Inflammatory macrophage (primary cell): Measurements from ENCODE around the gene ARHGAP15.

Experiments used
- DNase-seq, 2 donors: peaks; one replicate each; pipeline ENCODE4 v3.0.0-alpha.2; 2020 to 2022

Gene ARHGAP15

GRCh38 chr2:143401861-143402260 is 272.6 kb downstream of the ARHGAP15 start:
- DNase-seq, result no peak

GRCh38 chr2:143402451-143402850 is 273.2 kb downstream of the ARHGAP15 start:
- DNase-seq, result peak; percentile 5 to 34

GRCh38 chr2:143410082-143410897 is 281.1 kb downstream of the ARHGAP15 start:
- peak; percentile 9 to 21 for DNase-seq

GRCh38 chr2:143415571-143415970 is 286.4 kb downstream of the ARHGAP15 start:
- no peak for DNase-seq

- DNase-seq, result no peak
Measured at GRCh38 chr2:143417428-143417827, 288.2 kb downstream of the ARHGAP15 start.

- no peak for DNase-seq
Measured at GRCh38 chr2:143420313-143420712, 291.1 kb downstream of the ARHGAP15 start.

GRCh38 chr2:143422681-143423080 is 293.5 kb downstream of the ARHGAP15 start:
- peak; percentile 23 to 41 for DNase-seq

GRCh38 chr2:143425896-143426295 is 296.7 kb downstream of the ARHGAP15 start:
- no peak for DNase-seq

- no peak for DNase-seq
Measured at GRCh38 chr2:143426296-143426695, 297.1 kb downstream of the ARHGAP15 start.

- DNase-seq, result no peak
Measured at GRCh38 chr2:143428700-143429099, 299.5 kb downstream of the ARHGAP15 start.

- DNase-seq, result peak in 1 of 2 donors; percentile 1
Measured at GRCh38 chr2:143429932-143430679, 300.9 kb downstream of the ARHGAP15 start.

- DNase-seq, result peak in 1 of 2 donors; percentile 1
Measured at GRCh38 chr2:143431316-143431715, 302.1 kb downstream of the ARHGAP15 start.

- peak in 1 of 2 donors; percentile 1 for DNase-seq
Measured at GRCh38 chr2:143433251-143433650, 304.0 kb downstream of the ARHGAP15 start.

GRCh38 chr2:143433840-143434239 is 304.6 kb downstream of the ARHGAP15 start:
- DNase-seq, result no peak

GRCh38 chr2:143434445-143434844 is 305.2 kb downstream of the ARHGAP15 start:
- DNase-seq, result no peak

GRCh38 chr2:143435131-143435530 is 305.9 kb downstream of the ARHGAP15 start:
- no peak for DNase-seq

GRCh38 chr2:143436951-143437350 is 307.7 kb downstream of the ARHGAP15 start:
- DNase-seq, result no peak

- DNase-seq, result no peak
Measured at GRCh38 chr2:143440411-143441012, 311.3 kb downstream of the ARHGAP15 start.

- no peak for DNase-seq
Measured at GRCh38 chr2:143442193-143442592, 313.0 kb downstream of the ARHGAP15 start.

GRCh38 chr2:143451642-143452281 is 322.5 kb downstream of the ARHGAP15 start:
- DNase-seq, result peak; percentile 76 to 77

GRCh38 chr2:143452817-143453451 is 323.7 kb downstream of the ARHGAP15 start:
- no peak for DNase-seq

GRCh38 chr2:143453981-143454511 is 324.8 kb downstream of the ARHGAP15 start:
- DNase-seq, result no peak
